ENCODE data around the gene DTNA. TPM values are rescaled to one million over a fixed set of nuclear protein-coding genes. Genes with fewer than 3 reads are reported as not detected.

DTNA gene
- total RNA-seq, 2 donors from 2014 or later, result 1.4 TPM; not detected in 1

GRCh38 chr18:34847408-34847807 lies 137.3 kb downstream of the DTNA start:
- ATAC-seq (no peak), DNase-seq (ENCODE audit: low spot score in 2 of 2) (no peak)
- Mint-ChIP-seq H3K9me3 (no peaks in the 10 kb centered on the region), H3K27ac (no peak overlapping the region), H3K36me3 (peaks cover 0 to 5% of the 10 kb centered on the region in 2 donors)

- Mint-ChIP-seq H3K9me3 (no peaks in the 10 kb centered on the region), H3K36me3 (peaks cover 0 to 5% of the 10 kb centered on the region in 2 donors), H3K27ac (no peak overlapping the region)
- DNase-seq (ENCODE audit: low spot score in 2 of 2) (no peak), ATAC-seq (no peak)
These were observed 138.1 kb downstream of the DTNA start for GRCh38 chr18:34848156-34848555.

- H3K27ac Mint-ChIP-seq, result no peak overlapping the region
- ATAC-seq (no peak), DNase-seq (ENCODE audit: low spot score in 2 of 2) (no peak)
- peaks cover 0 to under 1% of the 10 kb centered on the region in 2 donors for H3K9me3 Mint-ChIP-seq
- peaks cover 0 to 5% of the 10 kb centered on the region in 2 donors for H3K36me3 Mint-ChIP-seq
These were observed 138.6 kb downstream of the DTNA start for GRCh38 chr18:34848695-34849094.

DNA sequence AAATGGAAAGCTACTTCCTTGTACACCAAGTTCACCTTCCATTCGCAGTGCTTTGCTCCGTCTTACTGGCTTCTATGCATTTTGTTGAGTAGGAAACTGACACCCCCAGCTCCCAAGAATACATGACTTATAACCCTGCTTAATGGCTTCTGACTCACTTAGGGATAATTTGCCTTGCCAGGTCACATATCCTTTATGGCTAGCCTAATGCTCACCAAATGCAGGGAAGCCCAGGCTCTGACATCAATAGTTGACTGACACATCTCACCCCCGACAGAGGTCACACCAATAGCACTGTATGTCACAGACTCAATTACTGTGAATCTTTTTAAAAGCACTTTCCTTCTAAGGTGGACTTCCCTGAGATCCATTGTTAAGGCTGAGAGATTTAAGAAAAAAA lies 147.2 kb downstream of the DTNA start:
- Mint-ChIP-seq H3K9me3 (peaks cover 0 to 20% of the 10 kb centered on the region in 2 donors), H3K36me3 (peaks cover 0 to 35% of the 10 kb centered on the region in 2 donors), H3K27ac (no peak overlapping the region)
- DNase-seq (ENCODE audit: low spot score in 2 of 2) (no peak), ATAC-seq (no peak)

DNA sequence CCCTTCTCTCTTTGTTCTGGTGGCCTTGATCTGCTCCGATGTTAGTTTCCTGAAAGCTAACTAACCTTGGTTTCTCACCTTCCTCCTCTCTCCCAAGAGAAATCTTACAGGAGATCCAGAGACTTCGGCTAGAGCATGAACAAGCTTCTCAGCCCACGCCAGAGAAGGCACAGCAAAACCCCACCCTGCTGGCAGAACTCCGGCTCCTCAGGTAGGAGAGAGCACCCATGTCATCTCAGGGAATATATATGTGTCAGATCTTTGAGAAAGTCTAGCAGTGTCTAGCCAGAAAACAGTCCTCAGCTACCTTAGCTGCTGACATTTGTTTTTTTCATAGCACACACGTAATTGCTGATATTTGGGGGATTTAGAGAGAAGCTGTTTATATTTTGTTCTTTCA lies 148.1 kb downstream of the DTNA start:
- no peak for DNase-seq (ENCODE audit: low spot score in 2 of 2)
- Mint-ChIP-seq H3K27ac (no peak overlapping the region), H3K9me3 (peaks cover 0 to 20% of the 10 kb centered on the region in 2 donors), H3K36me3 (peaks cover 0 to 35% of the 10 kb centered on the region in 2 donors)
- no peak for ATAC-seq

- Mint-ChIP-seq H3K36me3 (peaks cover 0 to 46% of the 10 kb centered on the region in 2 donors), H3K9me3 (peaks cover 0 to 12% of the 10 kb centered on the region in 2 donors), H3K27ac (no peak overlapping the region)
- ATAC-seq, result no peak
- DNase-seq (ENCODE audit: low spot score in 2 of 2), result no peak
These were observed 149.4 kb downstream of the DTNA start for GRCh38 chr18:34859496-34859895.

- ATAC-seq (no peak), DNase-seq (ENCODE audit: low spot score in 2 of 2) (no peak)
- H3K36me3 Mint-ChIP-seq, result peaks cover 0 to 46% of the 10 kb centered on the region in 2 donors
- peaks cover 0 to 17% of the 10 kb centered on the region in 2 donors for H3K9me3 Mint-ChIP-seq
- no peak overlapping the region for H3K27ac Mint-ChIP-seq
These were observed 152.5 kb downstream of the DTNA start for GRCh38 chr18:34862561-34862960.

- no peak for DNase-seq (ENCODE audit: low spot score in 2 of 2)
- ATAC-seq, result no peak
These were observed 153.6 kb downstream of the DTNA start for GRCh38 chr18:34863702-34864101.

DNA sequence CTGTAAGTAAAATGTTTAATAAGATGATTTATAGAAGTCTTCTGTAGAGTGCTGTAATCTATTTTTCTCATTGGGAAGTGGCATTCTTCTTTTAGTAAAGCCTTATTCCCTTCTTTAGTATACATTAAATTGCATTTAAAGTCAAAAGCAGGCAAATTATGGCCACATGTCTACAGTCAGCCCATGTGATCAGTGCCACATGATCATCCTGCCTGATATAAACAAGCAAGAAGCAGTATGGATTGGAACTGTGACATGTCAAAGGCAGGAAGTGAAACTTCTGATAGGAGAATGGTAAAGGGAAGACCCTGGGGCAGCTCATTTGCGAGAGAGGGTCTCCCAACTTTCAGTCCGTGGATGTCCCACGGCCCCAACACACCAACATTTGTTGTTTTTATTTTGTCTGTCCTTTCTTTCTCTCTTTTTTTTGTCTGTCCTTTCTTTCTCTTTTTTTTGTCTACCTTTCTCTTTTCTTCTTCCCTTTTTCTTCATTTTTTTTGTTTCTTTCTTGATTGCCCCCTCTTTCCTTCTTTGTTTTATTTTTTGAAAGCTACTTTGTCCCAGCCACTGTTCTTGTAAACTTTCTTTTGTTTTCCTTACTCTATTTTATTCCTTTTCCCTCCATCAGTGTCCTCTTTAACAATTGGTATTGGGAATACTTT lies 154.9 kb downstream of the DTNA start:
- DNase-seq (ENCODE audit: low spot score in 2 of 2) (no peak), ATAC-seq (no peak)
- H3K27ac Mint-ChIP-seq, result peak overlapping the region; percentile 81 to 97
- H3K9me3 Mint-ChIP-seq, result peaks cover 0 to 5% of the 10 kb centered on the region in 2 donors
- peaks cover 0 to 24% of the 10 kb centered on the region in 2 donors for H3K36me3 Mint-ChIP-seq

More at GRCh38 chr18:34863702-34864101, 153.6 kb downstream of the DTNA start:
- Mint-ChIP-seq H3K9me3 (peaks cover 0 to 9% of the 10 kb centered on the region in 2 donors), H3K36me3 (peaks cover 0 to 34% of the 10 kb centered on the region in 2 donors), H3K27ac (no peak overlapping the region)

DNA sequence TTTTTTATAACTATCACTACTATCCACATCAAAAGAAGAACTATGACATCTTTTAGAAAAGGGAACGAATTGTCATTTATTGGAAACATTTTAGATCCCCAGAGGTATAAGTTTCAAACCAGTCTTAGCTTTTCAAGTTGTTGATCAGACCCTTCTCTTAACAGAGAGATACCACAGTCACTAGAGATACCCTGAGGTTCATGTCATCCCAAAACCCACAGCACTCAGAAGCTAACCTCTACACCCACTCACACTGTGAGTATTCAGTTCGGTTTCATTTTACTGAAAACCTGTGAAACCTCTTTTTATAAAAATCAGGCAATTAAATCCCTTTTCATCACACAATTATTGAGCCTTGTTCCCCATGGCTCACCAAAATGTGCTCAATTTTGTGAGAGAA lies 156.2 kb downstream of the DTNA start:
- peak overlapping the region; percentile 81 to 97 for H3K27ac Mint-ChIP-seq
- peaks cover 0 to 26% of the 10 kb centered on the region in 2 donors for H3K36me3 Mint-ChIP-seq
- DNase-seq (ENCODE audit: low spot score in 2 of 2) (peak in 1 of 2 donors; percentile 18), ATAC-seq (peak; percentile 97 to 98)
- H3K9me3 Mint-ChIP-seq, result peaks cover 0 to 5% of the 10 kb centered on the region in 2 donors

DNA sequence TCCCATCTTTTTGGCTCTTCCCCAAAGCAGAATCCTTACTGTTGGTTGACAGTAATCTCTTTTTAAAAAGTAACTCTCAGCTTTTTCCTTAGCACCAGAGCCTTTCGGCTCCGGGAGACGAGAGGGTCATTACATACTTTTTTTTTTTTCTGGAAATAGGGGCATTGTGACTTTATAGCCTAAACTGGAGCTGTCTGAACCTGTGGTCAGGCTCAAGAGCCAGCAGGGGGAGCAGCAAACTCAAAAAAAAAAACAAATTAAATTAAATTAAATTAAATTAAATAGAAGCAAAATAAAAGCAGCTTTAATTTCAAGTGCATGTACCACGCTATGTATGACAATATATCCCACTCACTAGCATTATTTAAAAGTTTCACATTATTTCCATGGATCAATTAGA lies 156.6 kb downstream of the DTNA start:
- ATAC-seq (peak; percentile 2 to 19), DNase-seq (ENCODE audit: low spot score in 2 of 2) (no peak)
- Mint-ChIP-seq H3K36me3 (peaks cover 0 to 30% of the 10 kb centered on the region in 2 donors), H3K9me3 (peaks cover 0 to 5% of the 10 kb centered on the region in 2 donors), H3K27ac (peak overlapping the region; percentile 81 to 97)

DNA sequence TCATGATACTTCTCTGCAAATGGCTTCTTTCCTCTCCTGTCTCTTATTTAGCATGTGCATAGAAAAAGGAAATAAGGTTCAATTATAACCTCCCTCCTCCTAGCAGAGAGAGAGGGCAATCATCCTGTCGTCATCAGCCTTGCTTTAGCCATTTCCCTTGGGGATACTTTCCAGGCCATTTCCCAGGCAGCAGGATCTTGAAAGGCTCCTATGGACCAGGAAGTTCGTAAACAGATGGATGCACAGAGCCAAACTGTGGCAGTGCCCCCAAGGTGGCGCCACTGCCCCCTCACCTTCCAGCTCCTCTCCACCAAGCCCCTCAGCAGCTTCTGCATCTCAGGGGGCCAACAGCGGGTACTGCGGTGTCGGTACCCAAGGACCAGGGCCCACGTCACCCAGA lies 157.4 kb downstream of the DTNA start:
- Mint-ChIP-seq H3K27ac (peak overlapping the region in 1 of 2 donors; percentile 55), H3K36me3 (peaks cover 0 to 33% of the 10 kb centered on the region in 2 donors), H3K9me3 (peaks cover 0 to 5% of the 10 kb centered on the region in 2 donors)
- ATAC-seq (no peak), DNase-seq (ENCODE audit: low spot score in 2 of 2) (no peak)

- Mint-ChIP-seq H3K9me3 (no peaks in the 10 kb centered on the region), H3K27ac (peak overlapping the region in 1 of 2 donors; percentile 3)
- no peak for ATAC-seq
These were observed 160.6 kb downstream of the DTNA start for GRCh38 chr18:34870555-34871310.

GRCh38 chr18:34871435-34871834 lies 161.3 kb downstream of the DTNA start:
- H3K9me3 Mint-ChIP-seq, result no peaks in the 10 kb centered on the region
- ATAC-seq (peak in 1 of 2 donors; percentile 50), DNase-seq (ENCODE audit: low spot score in 2 of 2) (no peak)
- H3K36me3 Mint-ChIP-seq, result peaks cover 0 to 9% of the 10 kb centered on the region in 2 donors
- no peak overlapping the region for H3K27ac Mint-ChIP-seq

More at GRCh38 chr18:34870555-34871310, 160.6 kb downstream of the DTNA start:
- no peak for DNase-seq (ENCODE audit: low spot score in 2 of 2)
- peaks cover 0 to 13% of the 10 kb centered on the region in 2 donors for H3K36me3 Mint-ChIP-seq

DNA sequence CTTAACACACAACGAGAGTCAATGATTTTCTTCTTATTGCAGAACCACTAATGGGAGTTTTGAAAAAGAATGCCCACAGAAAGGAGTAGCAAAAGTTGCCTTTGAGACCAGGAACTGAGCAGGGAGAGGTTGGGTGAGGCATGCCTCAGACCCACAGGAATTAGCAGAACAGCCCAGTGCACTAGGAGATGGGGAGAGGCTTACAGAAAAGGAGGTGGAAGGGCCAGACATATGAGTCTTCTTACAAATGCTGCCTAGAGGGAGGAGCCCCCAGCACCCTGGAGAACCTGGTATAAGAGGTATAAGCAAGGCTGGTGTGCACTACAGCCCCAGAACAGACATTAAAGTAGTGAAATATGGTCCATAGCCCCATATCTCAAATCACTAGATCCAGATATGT lies 162.0 kb downstream of the DTNA start:
- H3K36me3 Mint-ChIP-seq, result peaks cover 0 to 9% of the 10 kb centered on the region in 2 donors
- no peak for DNase-seq (ENCODE audit: low spot score in 2 of 2)
- no peak for ATAC-seq
- no peaks in the 10 kb centered on the region for H3K9me3 Mint-ChIP-seq
- peak overlapping the region in 1 of 2 donors; percentile 83 for H3K27ac Mint-ChIP-seq

DNA sequence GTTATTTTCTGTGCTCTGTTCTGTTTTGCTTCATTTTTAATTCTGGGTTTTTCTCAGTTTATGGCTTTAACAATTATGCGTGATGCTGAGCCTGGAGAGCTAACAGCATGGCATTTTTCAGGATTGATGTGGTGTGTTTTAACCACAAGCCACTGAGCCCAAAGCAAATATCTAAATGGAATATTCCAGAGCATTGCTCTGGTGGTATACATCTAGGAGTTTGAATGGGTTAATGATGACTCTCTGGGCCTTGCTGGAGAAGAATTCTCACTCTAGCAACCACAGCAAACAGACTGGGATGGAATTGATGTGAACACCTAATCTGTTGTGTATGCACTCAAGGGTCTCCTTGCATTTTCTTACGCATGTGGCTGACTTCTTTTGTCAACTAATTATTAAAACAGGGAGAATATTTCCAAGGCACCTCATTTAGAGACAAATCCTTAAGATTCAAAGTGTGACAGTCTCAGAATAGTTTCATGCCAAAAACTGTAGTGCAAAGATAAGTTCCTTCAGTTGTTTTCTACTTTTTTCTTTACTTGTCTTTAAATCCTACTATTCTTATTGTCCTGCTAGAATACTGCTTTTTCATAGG lies 164.0 kb downstream of the DTNA start:
- ATAC-seq (no peak), DNase-seq (ENCODE audit: low spot score in 2 of 2) (no peak)
- Mint-ChIP-seq H3K9me3 (no peaks in the 10 kb centered on the region), H3K36me3 (peaks cover 0 to 9% of the 10 kb centered on the region in 2 donors), H3K27ac (no peak overlapping the region)

DNA sequence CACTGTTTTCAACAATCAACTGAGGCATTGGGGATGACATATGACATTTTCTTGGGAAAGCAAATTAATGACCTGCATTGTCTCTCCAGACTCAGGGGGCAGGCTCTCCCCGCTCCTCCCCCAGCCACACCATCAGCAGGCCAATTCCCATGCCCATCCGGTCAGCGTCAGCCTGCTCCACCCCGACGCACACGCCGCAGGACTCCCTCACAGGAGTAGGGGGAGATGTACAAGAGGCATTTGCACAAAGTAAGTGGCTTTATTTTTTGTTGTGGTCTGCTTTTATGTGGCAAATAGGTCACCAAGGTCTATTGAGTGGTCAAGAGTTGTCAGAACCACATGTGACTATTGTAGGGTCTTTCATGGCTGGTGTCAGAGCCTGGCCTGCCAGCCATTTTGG lies 165.1 kb downstream of the DTNA start:
- ATAC-seq (no peak), DNase-seq (ENCODE audit: low spot score in 2 of 2) (no peak)
- Mint-ChIP-seq H3K9me3 (no peaks in the 10 kb centered on the region), H3K27ac (no peak overlapping the region), H3K36me3 (peaks cover 0 to 9% of the 10 kb centered on the region in 2 donors)
